SK-N-SH (cell line): ENCODE results near the gene GNAT3. TPM values are rescaled to one million over a fixed set of nuclear protein-coding genes. Genes with fewer than 3 reads are reported as not detected.
A peak's percentile ranks its signal among the peaks of the same experiment; 100 is the strongest.

Source experiments
- CTCF ChIA-PET: fragments of 300-600, 350-600 bp; formaldehyde crosslinking; extraction: SDS; loops from one replicate; lab custom pipeline; 2021; lab: Yijun Ruan, JAX
- POLR2A ChIA-PET: fragments of 350-600 bp; sonication (Branson Sonifier 250); formaldehyde crosslinking; extraction: SDS; loops from one replicate; lab custom pipeline; 2020; ENCODE audit warnings: antibody characterized with exemption, inconsistent platforms; lab: Yijun Ruan, JAX
- DNase-seq: peaks from one replicate; pipeline ENCODE4 v3.0.0; 2012
- H2AFZ ChIP-seq: fragments of 200-600 bp; sonication (generic); 2 replicates; pipeline ENCODE4 v1.8.1; 2016; ENCODE audit warnings: antibody characterized with exemption, mild to moderate bottlenecking, low read depth
- H3F3A ChIP-seq: fragments of 200-600 bp; sonication (generic); replicated peaks from 2 replicates; pipeline ENCODE3; 2016; ENCODE audit warnings: antibody characterized with exemption, mild to moderate bottlenecking; ENCODE audit not compliant: insufficient read depth
- H3K27ac ChIP-seq, 2 experiments: fragments of 200-500 bp in 1 of 2; fragments of 200-600 bp in 1 of 2; sonication (Bioruptor generic) in 1 of 2; sonication (generic), shearing (Covaris generic) in 1 of 2; 2 replicates each; pipeline versions ENCODE4 v1.5.1 to v1.6.1; 2014 to 2016; ENCODE audit warnings: low read depth in 2 of 2, inconsistent platforms in 1 of 2, low read length in 1 of 2, mild to moderate bottlenecking in 1 of 2, mixed read lengths in 1 of 2
- H3K27me3 ChIP-seq: fragments of 200-600 bp; sonication (generic), shearing (Covaris generic); 2 replicates; pipeline ENCODE4 v1.6.1; 2016; ENCODE audit warnings: mixed run types; ENCODE audit not compliant: insufficient read depth
- H3K36me3 ChIP-seq, 2 experiments: fragments of 200-500 bp in 1 of 2; fragments of 200-600 bp in 1 of 2; sonication (Bioruptor generic) in 1 of 2; sonication (generic) in 1 of 2; replicated peaks in 1 of 2; 2 replicates each; pipeline versions ENCODE3 to v1.5.1; 2014 to 2016; ENCODE audit warnings: low read length in 1 of 2, mild to moderate bottlenecking in 1 of 2; ENCODE audit not compliant: insufficient read depth in 2 of 2, control insufficient read depth in 1 of 2
- H3K4me1 ChIP-seq, 2 experiments: fragments of 200-500 bp in 1 of 2; fragments of 200-600 bp in 1 of 2; sonication (Bioruptor generic) in 1 of 2; sonication (generic), shearing (Covaris generic) in 1 of 2; 2 replicates each; pipeline versions ENCODE4 v1.5.1 to v1.6.1; 2014 to 2016; ENCODE audit warnings: low read depth in 1 of 2, low read length in 1 of 2, mixed run types in 1 of 2; ENCODE audit not compliant: insufficient read depth in 2 of 2, control insufficient read depth in 1 of 2
- H3K4me2 ChIP-seq: fragments of 200-600 bp; sonication (generic), shearing (Covaris generic); 2 replicates; pipeline ENCODE4 v1.6.1; 2017; ENCODE audit warnings: mixed run types
- H3K4me3 ChIP-seq, 2 experiments: fragments of 200-500 bp in 1 of 2; fragments of 200-600 bp in 1 of 2; sonication (Bioruptor generic) in 1 of 2; sonication (generic), shearing (Covaris generic) in 1 of 2; 2 replicates each; pipeline versions ENCODE4 v1.5.1 to v1.8.1; 2014 to 2016; ENCODE audit warnings: low read depth in 2 of 2, inconsistent platforms in 1 of 2, low read length in 1 of 2, mild to moderate bottlenecking in 1 of 2, mixed read lengths in 1 of 2, moderate library complexity in 1 of 2
- H3K79me2 ChIP-seq: fragments of 200-600 bp; sonication (generic); 2 replicates; pipeline ENCODE4 v1.8.1; 2017; ENCODE audit warnings: mild to moderate bottlenecking; ENCODE audit not compliant: insufficient read depth
- H3K9ac ChIP-seq: fragments of 200-600 bp; sonication (generic); 2 replicates; pipeline ENCODE4 v1.6.1; 2017; ENCODE audit warnings: mixed run types
- H3K9me2 ChIP-seq: fragments of 200-600 bp; sonication (generic); 2 replicates; pipeline ENCODE4 v1.6.1; 2017; ENCODE audit warnings: mixed run types
- H3K9me3 ChIP-seq: fragments of 200-600 bp; sonication (generic); 2 replicates; pipeline ENCODE4 v1.6.1; 2017; ENCODE audit warnings: mixed run types, mild to moderate bottlenecking, moderate library complexity
- H4K20me1 ChIP-seq: fragments of 200-600 bp; sonication (generic); 2 replicates; pipeline ENCODE4 v1.6.1; 2017; ENCODE audit warnings: mild to moderate bottlenecking, mixed run types; ENCODE audit not compliant: insufficient read depth
- CTCF ChIP-seq: fragments of 200-600 bp; sonication (generic); IDR thresholded peaks from 2 replicates; pipeline ENCODE4 v1.6.1; 2017; ENCODE audit warnings: antibody characterized with exemption, mild to moderate bottlenecking, moderate library complexity
- FOXJ3 ChIP-seq: sonication (generic); formaldehyde crosslinking; IDR thresholded peaks from 2 replicates; pipeline ENCODE4 v1.5.1; 2020; ENCODE audit warnings: mild to moderate bottlenecking, missing genetic modification reagents
- FOXM1 ChIP-seq: IDR thresholded peaks from 2 replicates; pipeline ENCODE4 v1.4.0; 2012; ENCODE audit warnings: low read depth, mild to moderate bottlenecking
- MEF2A ChIP-seq: IDR thresholded peaks from 2 replicates; pipeline ENCODE4 v1.4.0; 2012; ENCODE audit warnings: low read depth, borderline replicate concordance
- PBX3 ChIP-seq: IDR thresholded peaks from 2 replicates; pipeline ENCODE4; 2012
- RXRA ChIP-seq: IDR thresholded peaks from 2 replicates; pipeline ENCODE4 v1.4.0; 2012; ENCODE audit warnings: low read depth, mild to moderate bottlenecking, borderline replicate concordance
- SIN3A ChIP-seq: IDR thresholded peaks from 2 replicates; pipeline ENCODE4 v1.6.1; 2012; ENCODE audit warnings: low read depth, mild to moderate bottlenecking, low read length, moderate library complexity, borderline replicate concordance
- TCF12 ChIP-seq: IDR thresholded peaks from 2 replicates; pipeline ENCODE4 v1.4.0; 2012
- WGBS: methylation state at CpG from one replicate; pipeline ENCODE4 v1.1.6; 2017; ENCODE audit warnings: low lambda C conversion rate; 5-methylcytosine and 5-hydroxymethylcytosine counted together
- polyA plus RNA-seq, 3 experiments: library from polyadenylated mRNA; depleted of rRNA; stranded (reverse); fragments of >200 nt; gene quantifications; 2 replicates each; pipeline ENCODE4 v1.2.3, GENCODE V29; 2012

GNAT3 gene
- polyA plus RNA-seq, 1 of the 3 experiments (the other 2 are of a cell fraction): not detected

- Histone ChIP-seq H3K9me2 (no peaks in the 10 kb centered on the region), H3K27ac (no peak overlapping the region), H4K20me1 (no peaks in the 10 kb centered on the region), H3F3A (no peaks in the 10 kb centered on the region), H3K4me2 (no peak overlapping the region), H3K9ac (no peak overlapping the region), H3K36me3 (no peaks in the 10 kb centered on the region), H3K27me3 (no peaks in the 10 kb centered on the region), H2AFZ (no peak overlapping the region), H3K9me3 (no peaks in the 10 kb centered on the region), H3K4me3 (no peak overlapping the region), H3K79me2 (no peaks in the 10 kb centered on the region), H3K4me1 (no peaks in the 10 kb centered on the region)
- TF ChIP-seq FOXJ3 (CRISPR knock-in tag): no peak
- TF ChIP-seq MEF2A: no peak
- POLR2A ChIA-PET: no interaction called here
- 92% methylated on average over 2 of the region's 2 CpGs for WGBS
- CTCF ChIA-PET: no interaction called here
- DNase-seq: no peak
Observed at GRCh38 chr7:80520199-80520598, 8.3 kb upstream of the GNAT3 start.

- Histone ChIP-seq H3K9me2 (no peaks in the 10 kb centered on the region), H3K9ac (no peak overlapping the region), H3K36me3 (no peaks in the 10 kb centered on the region), H3K4me2 (no peak overlapping the region), H3F3A (no peaks in the 10 kb centered on the region), H3K4me3 (no peak overlapping the region), H3K9me3 (no peaks in the 10 kb centered on the region), H3K27ac (no peak overlapping the region), H3K27me3 (no peaks in the 10 kb centered on the region), H3K79me2 (no peaks in the 10 kb centered on the region), H3K4me1 (no peaks in the 10 kb centered on the region), H2AFZ (no peak overlapping the region), H4K20me1 (no peaks in the 10 kb centered on the region)
- 91% methylated on average over 4 of the region's 4 CpGs for WGBS
- ChIA-PET CTCF (no interaction called here), POLR2A (no interaction called here)
- TF ChIP-seq PBX3: 0 out of 2 replicates have a peak, but pooled peaks have one; percentile 12
- TF ChIP-seq FOXM1: no peak
- TF ChIP-seq SIN3A: no peak
- peak; percentile 38 for TF ChIP-seq TCF12
- no peak for TF ChIP-seq RXRA
- no peak for TF ChIP-seq CTCF
- DNase-seq: no peak
Observed at GRCh38 chr7:80517282-80517747, 5.5 kb upstream of the GNAT3 start.

- no peaks in the 10 kb centered on the region for H3K79me2 ChIP-seq
- H2AFZ ChIP-seq: 0 out of 2 replicates have a peak overlapping the region, but pooled peaks have one; percentile 11
- no peak for TF ChIP-seq SIN3A
- H3K9me2 ChIP-seq: no peaks in the 10 kb centered on the region
- no peaks in the 10 kb centered on the region for H3K27me3 ChIP-seq
- no peak overlapping the region for H3K4me2 ChIP-seq
- no peaks in the 10 kb centered on the region for H3K9me3 ChIP-seq
- no peak overlapping the region for H3K27ac ChIP-seq
- H3K4me3 ChIP-seq: no peak overlapping the region
- H3K4me1 ChIP-seq: no peaks in the 10 kb centered on the region
- no peak for DNase-seq
- H3K36me3 ChIP-seq: no peaks in the 10 kb centered on the region
- CTCF ChIA-PET: no interaction called here
- no peak overlapping the region for H3K9ac ChIP-seq
- no peaks in the 10 kb centered on the region for H3F3A ChIP-seq
- POLR2A ChIA-PET: no interaction called here
- no peaks in the 10 kb centered on the region for H4K20me1 ChIP-seq
Observed at GRCh38 chr7:80515298-80515697, 3.4 kb upstream of the GNAT3 start.
